Liver (tissue), 9 donors: ENCODE results near the gene OTUD7B. TPM values are rescaled to one million over a fixed set of nuclear protein-coding genes. Genes with fewer than 3 reads are reported as not detected.

Source experiments
- DNase-seq: peaks from one replicate; pipeline ENCODE4 v3.0.0-alpha.2; 2017; ENCODE audit warnings: low spot score
- H3K27ac ChIP-seq, 2 donors: one replicate each; pipeline ENCODE4 v1.7.0; 2013; ENCODE audit warnings: inconsistent platforms in 2 of 2, low read length in 2 of 2, control low read depth in 1 of 2, low read depth in 1 of 2, mild to moderate bottlenecking in 1 of 2
- H3K27me3 ChIP-seq, 4 donors: one replicate each; pipeline versions ENCODE4 v1.6.1 to v1.7.0; 2013; ENCODE audit warnings: low read length in 3 of 4, inconsistent platforms in 1 of 4, mild to moderate bottlenecking in 1 of 4, moderate library complexity in 1 of 4; ENCODE audit not compliant: control insufficient read depth in 4 of 4, insufficient read depth in 4 of 4
- H3K36me3 ChIP-seq, 4 donors: one replicate each; pipeline versions ENCODE4 v1.6.1 to v1.7.0; 2013; ENCODE audit warnings: low read length in 3 of 4, mild to moderate bottlenecking in 3 of 4, low read depth in 1 of 4, moderate library complexity in 1 of 4; ENCODE audit not compliant: control insufficient read depth in 4 of 4, insufficient read depth in 3 of 4
- H3K4me1 ChIP-seq, 4 donors: one replicate each; pipeline versions ENCODE4 v1.6.1 to v1.7.0; 2013; ENCODE audit warnings: low read length in 3 of 4, mild to moderate bottlenecking in 3 of 4, moderate library complexity in 1 of 4; ENCODE audit not compliant: control insufficient read depth in 4 of 4, insufficient read depth in 4 of 4
- H3K4me3 ChIP-seq, 3 donors: one replicate each; pipeline versions ENCODE4 v1.6.1 to v1.7.0; 2013; ENCODE audit warnings: low read length in 3 of 3, control low read depth in 1 of 3, low read depth in 1 of 3, mild to moderate bottlenecking in 1 of 3
- H3K9ac ChIP-seq, 2 donors: one replicate each; pipeline ENCODE4 v1.7.0; 2013; ENCODE audit warnings: low read length in 2 of 2, mild to moderate bottlenecking in 2 of 2, moderate library complexity in 2 of 2, control low read depth in 1 of 2, low read depth in 1 of 2
- H3K9me3 ChIP-seq, 4 donors: one replicate each; pipeline versions ENCODE4 v1.6.1 to v1.7.0; 2013; ENCODE audit warnings: low read length in 3 of 4; ENCODE audit not compliant: control insufficient read depth in 4 of 4
- ATF3 ChIP-seq: IDR thresholded peaks from 2 replicates; pipeline ENCODE4 v1.6.1; 2016; ENCODE audit warnings: antibody characterized with exemption
- CTCF ChIP-seq: fragments of 150-350 bp; IDR thresholded peaks from 2 replicates; pipeline ENCODE4 v1.5.1; 2017; ENCODE audit warnings: improper control_type of control experiment, low read depth, low read length; ENCODE audit not compliant: missing input control
- EGR1 ChIP-seq, 2 donors: IDR thresholded peaks; 2 replicates each; pipeline ENCODE4 v1.6.1; 2016 to 2018; ENCODE audit warnings: antibody characterized with exemption in 2 of 2, low read depth in 2 of 2
- FOXA1 ChIP-seq: IDR thresholded peaks from 2 replicates; pipeline ENCODE4 v1.6.1; 2016; ENCODE audit warnings: antibody characterized with exemption
- FOXA2 ChIP-seq: IDR thresholded peaks from 2 replicates; pipeline ENCODE4 v1.6.1; 2016; ENCODE audit warnings: antibody characterized with exemption
- GABPA ChIP-seq, 2 donors: IDR thresholded peaks in 1 of 2; conservative IDR thresholded peaks in 1 of 2; 2 replicates each; pipeline ENCODE4 v1.6.1; 2016; ENCODE audit warnings: antibody characterized with exemption in 2 of 2, mild to moderate bottlenecking in 1 of 2, moderate library complexity in 1 of 2
- HNF4G ChIP-seq: IDR thresholded peaks from 2 replicates; pipeline ENCODE4 v1.6.1; 2016; ENCODE audit warnings: antibody characterized with exemption
- JUND ChIP-seq, 2 donors: IDR thresholded peaks; 2 replicates each; pipeline ENCODE4 v1.6.1; 2016; ENCODE audit warnings: antibody characterized with exemption in 2 of 2
- RAD21 ChIP-seq, 2 donors: IDR thresholded peaks; 2 replicates each; pipeline ENCODE4 v1.6.1; 2016; ENCODE audit warnings: antibody characterized with exemption in 2 of 2, mild to moderate bottlenecking in 2 of 2
- RXRA ChIP-seq, 2 donors: IDR thresholded peaks; 2 replicates each; pipeline ENCODE4 v1.6.1; 2017 to 2018; ENCODE audit warnings: antibody characterized with exemption in 2 of 2, mild to moderate bottlenecking in 1 of 2
- YY1 ChIP-seq: IDR thresholded peaks from 2 replicates; pipeline ENCODE4 v1.6.1; 2016; ENCODE audit warnings: antibody characterized with exemption, mild to moderate bottlenecking
- ZBTB33 ChIP-seq: IDR thresholded peaks from 2 replicates; pipeline ENCODE4 v1.6.1; 2016; ENCODE audit warnings: antibody characterized with exemption
- WGBS: extraction: QIAGEN DNeasy Blood & Tissue Kit; methylation state at CpG from one replicate; pipeline ENCODE4 v1.1.7; 2013; 5-methylcytosine and 5-hydroxymethylcytosine counted together
- polyA plus RNA-seq, 2 donors: library from polyadenylated mRNA; stranded (reverse) in 1 of 2; unstranded in 1 of 2; fragments of 200-250 nt in 1 of 2; fragments of >200 nt in 1 of 2; fragmentation: Nextera tagmentation in 1 of 2; extraction: Ambion mirVana in 1 of 2; gene quantifications; one replicate each; pipeline versions ENCODE4 v1.2.1 to v1.2.3, GENCODE V29; 2013 to 2015
- total RNA-seq, 2 donors: library from RNA; depleted of rRNA; stranded (reverse); fragments of >200 nt; gene quantifications; one replicate each; pipeline ENCODE4 v1.2.3, GENCODE V29; 2014
- TF ChIP-seq, protein P1 (sequence below): IDR thresholded peaks from 2 replicates; pipeline ENCODE4 v1.6.1; 2016; ENCODE audit warnings: antibody characterized with exemption
- TF ChIP-seq, protein P2 (sequence below): IDR thresholded peaks from 2 replicates; pipeline ENCODE4 v1.6.1; 2016; ENCODE audit warnings: antibody characterized with exemption, mild to moderate bottlenecking
- donor health status: healthy.
- donor health status: healthy.
- donor health status: healthy.
- donor health status: healthy.
- donor health status: healthy.

OTUD7B gene
- total and polyA plus RNA-seq, 4 donors, result 2.1 to 19.2 (median 6.9) TPM

DNA sequence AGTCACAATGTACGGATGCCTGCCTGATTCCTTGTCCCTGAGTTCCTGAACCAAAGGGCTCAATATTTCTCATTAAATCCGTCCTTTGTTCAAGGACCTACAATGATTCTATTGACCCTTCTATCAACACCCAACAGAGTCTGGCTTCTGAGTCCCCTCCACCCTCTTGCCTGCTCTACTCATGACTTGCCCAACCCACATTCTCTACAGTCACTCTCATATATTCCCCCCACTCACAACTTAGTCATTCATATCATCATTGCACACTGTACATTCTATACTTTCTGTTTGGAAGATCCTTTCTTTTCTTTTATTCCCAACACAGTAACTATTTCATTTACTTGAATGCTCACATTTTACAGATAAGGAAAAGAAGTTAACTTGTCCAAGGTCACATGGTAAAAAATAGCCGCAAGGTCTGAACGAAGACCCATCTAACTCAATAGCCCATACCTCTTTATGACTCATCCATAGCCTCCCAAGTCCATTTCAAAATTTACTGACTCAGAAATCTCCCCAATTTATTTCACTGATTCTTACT is 3.6 kb downstream of the OTUD7B start:
- TF ChIP-seq GABPA (IDR thresholded peaks at IDR 0.05 in 1 of 2, conservative IDR thresholded peaks at IDR 0.05 in 1 of 2) (no peak), FOXA1 (no peak), EGR1 (IDR thresholded peaks at IDR 0.05; ENCODE audit: low read depth in 2 of 2) (no peak), JUND (IDR thresholded peaks at IDR 0.05) (no peak)
- TF ChIP-seq, protein P1, sequence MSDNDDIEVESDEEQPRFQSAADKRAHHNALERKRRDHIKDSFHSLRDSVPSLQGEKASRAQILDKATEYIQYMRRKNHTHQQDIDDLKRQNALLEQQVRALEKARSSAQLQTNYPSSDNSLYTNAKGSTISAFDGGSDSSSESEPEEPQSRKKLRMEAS, result no peak
- Histone ChIP-seq H3K9ac (no peak overlapping the region), H3K36me3 (no peaks in the 10 kb centered on the region), H3K27ac (no peak overlapping the region), H3K9me3 (no peaks in the 10 kb centered on the region), H3K4me3 (no peak overlapping the region), H3K27me3 (no peaks in the 10 kb centered on the region), H3K4me1 (peaks cover 4 to 18% (median 8%) of the 10 kb centered on the region in 4 donors)
- no peak for DNase-seq
- WGBS, result 92% methylated on average over 4 of the region's 4 CpGs

- peaks cover 7 to 10% (median 8%) of the 10 kb centered on the region in 4 donors for H3K4me1 ChIP-seq
- no peaks in the 10 kb centered on the region for H3K27me3 ChIP-seq
- TF ChIP-seq FOXA2 (no peak), FOXA1 (no peak), ZBTB33 (no peak), EGR1 (IDR thresholded peaks at IDR 0.05; ENCODE audit: low read depth in 2 of 2) (no peak), CTCF (no peak), RAD21 (IDR thresholded peaks at IDR 0.05) (no peak), YY1 (no peak), HNF4G (no peak), GABPA (IDR thresholded peaks at IDR 0.05 in 1 of 2, conservative IDR thresholded peaks at IDR 0.05 in 1 of 2) (no peak), RXRA (IDR thresholded peaks at IDR 0.05) (no peak), ATF3 (no peak)
- TF ChIP-seq, protein P1, result no peak
- TF ChIP-seq, protein P2, sequence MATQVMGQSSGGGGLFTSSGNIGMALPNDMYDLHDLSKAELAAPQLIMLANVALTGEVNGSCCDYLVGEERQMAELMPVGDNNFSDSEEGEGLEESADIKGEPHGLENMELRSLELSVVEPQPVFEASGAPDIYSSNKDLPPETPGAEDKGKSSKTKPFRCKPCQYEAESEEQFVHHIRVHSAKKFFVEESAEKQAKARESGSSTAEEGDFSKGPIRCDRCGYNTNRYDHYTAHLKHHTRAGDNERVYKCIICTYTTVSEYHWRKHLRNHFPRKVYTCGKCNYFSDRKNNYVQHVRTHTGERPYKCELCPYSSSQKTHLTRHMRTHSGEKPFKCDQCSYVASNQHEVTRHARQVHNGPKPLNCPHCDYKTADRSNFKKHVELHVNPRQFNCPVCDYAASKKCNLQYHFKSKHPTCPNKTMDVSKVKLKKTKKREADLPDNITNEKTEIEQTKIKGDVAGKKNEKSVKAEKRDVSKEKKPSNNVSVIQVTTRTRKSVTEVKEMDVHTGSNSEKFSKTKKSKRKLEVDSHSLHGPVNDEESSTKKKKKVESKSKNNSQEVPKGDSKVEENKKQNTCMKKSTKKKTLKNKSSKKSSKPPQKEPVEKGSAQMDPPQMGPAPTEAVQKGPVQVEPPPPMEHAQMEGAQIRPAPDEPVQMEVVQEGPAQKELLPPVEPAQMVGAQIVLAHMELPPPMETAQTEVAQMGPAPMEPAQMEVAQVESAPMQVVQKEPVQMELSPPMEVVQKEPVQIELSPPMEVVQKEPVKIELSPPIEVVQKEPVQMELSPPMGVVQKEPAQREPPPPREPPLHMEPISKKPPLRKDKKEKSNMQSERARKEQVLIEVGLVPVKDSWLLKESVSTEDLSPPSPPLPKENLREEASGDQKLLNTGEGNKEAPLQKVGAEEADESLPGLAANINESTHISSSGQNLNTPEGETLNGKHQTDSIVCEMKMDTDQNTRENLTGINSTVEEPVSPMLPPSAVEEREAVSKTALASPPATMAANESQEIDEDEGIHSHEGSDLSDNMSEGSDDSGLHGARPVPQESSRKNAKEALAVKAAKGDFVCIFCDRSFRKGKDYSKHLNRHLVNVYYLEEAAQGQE, result no peak
- 42% methylated on average over 2 of the region's 2 CpGs for WGBS
- no peak overlapping the region for H3K4me3 ChIP-seq
- no peak overlapping the region for H3K27ac ChIP-seq
- H3K9me3 ChIP-seq, result no peaks in the 10 kb centered on the region
- DNase-seq, result no peak
- H3K36me3 ChIP-seq, result no peaks in the 10 kb centered on the region
- no peak overlapping the region for H3K9ac ChIP-seq
These were observed 4.9 kb downstream of the OTUD7B start for GRCh38 chr1:150005606-150006005.
